H1 (cell line): ENCODE data around the gene IVL. TPM values are rescaled to one million over a fixed set of nuclear protein-coding genes. Genes with fewer than 3 reads are reported as not detected.

ENCODE experiments used
- CTCF ChIA-PET: fragments of 300-600 bp; sonication (Branson Sonifier 250); formaldehyde crosslinking; loops from one replicate; lab custom pipeline; 2021; ENCODE audit not compliant: partially characterized antibody; lab: Charles Lee
- POLR2A ChIA-PET: fragments of 300-600 bp; sonication (Branson Sonifier 250); formaldehyde crosslinking; loops from one replicate; lab custom pipeline; 2021; ENCODE audit warnings: inconsistent platforms; ENCODE audit not compliant: partially characterized antibody; lab: Charles Lee
- DNase-seq, 2 experiments: peaks; one replicate each; pipeline versions ENCODE4 v3.0.0 to v3.0.0-alpha.2; 2010 to 2022; ENCODE audit warnings: low spot score in 2 of 2, low read depth in 1 of 2, mixed read lengths in 1 of 2
- FAIRE-seq: peaks from 2 replicates; lab custom pipeline; 2011; peaks lifted over from hg19 to GRCh38; lab: Jason Lieb, UNC
- H2AFZ ChIP-seq: 2 replicates; pipeline ENCODE4 v1.8.1; 2012; ENCODE audit warnings: low read length, inconsistent platforms
- H2AK5ac ChIP-seq: 2 replicates; pipeline ENCODE4 v1.6.1; 2013; ENCODE audit warnings: low read depth, low read length
- H2BK120ac ChIP-seq: replicated peaks from 2 replicates; pipeline ENCODE3; 2013; ENCODE audit warnings: low read depth, low read length, inconsistent platforms
- H2BK12ac ChIP-seq: 2 replicates; pipeline ENCODE4 v1.6.1; 2013; ENCODE audit warnings: low read depth, low read length
- H2BK15ac ChIP-seq: 2 replicates; pipeline ENCODE4 v1.6.1; 2013; ENCODE audit warnings: low read length
- H2BK20ac ChIP-seq: 2 replicates; pipeline ENCODE4 v1.6.1; 2013; ENCODE audit warnings: low read length
- H2BK5ac ChIP-seq: 2 replicates; pipeline ENCODE4 v1.6.1; 2013; ENCODE audit warnings: low read depth, low read length
- H3K14ac ChIP-seq: 2 replicates; pipeline ENCODE4 v1.6.1; 2013; ENCODE audit warnings: inconsistent platforms; ENCODE audit not compliant: insufficient read length
- H3K18ac ChIP-seq: 2 replicates; pipeline ENCODE4 v1.6.1; 2013; ENCODE audit warnings: low read length; ENCODE audit errors: extremely low read depth
- H3K23ac ChIP-seq: 2 replicates; pipeline ENCODE4 v1.6.1; 2013; ENCODE audit warnings: inconsistent platforms; ENCODE audit not compliant: insufficient read length
- H3K23me2 ChIP-seq: 2 replicates; pipeline ENCODE4 v1.6.1; 2013; ENCODE audit warnings: low read depth, low read length
- H3K27ac ChIP-seq: 2 replicates; pipeline ENCODE4 v1.6.1; 2011; ENCODE audit warnings: low read depth, low read length, inconsistent platforms
- H3K27me3 ChIP-seq, 4 experiments: replicated peaks in 1 of 4; 1 replicate in 1 of 4; 2 replicates in 3 of 4; pipeline versions ENCODE4 v1.6.1 to v1.8.1; 2011 to 2013; ENCODE audit warnings: low read length in 3 of 4, mild to moderate bottlenecking in 3 of 4, inconsistent platforms in 2 of 4, mixed read lengths in 2 of 4, moderate library complexity in 1 of 4; ENCODE audit not compliant: control insufficient read depth in 3 of 4, insufficient read depth in 3 of 4; ENCODE audit errors: extremely low read depth in 1 of 4
- H3K36me3 ChIP-seq, 4 experiments: 2 replicates each; pipeline versions ENCODE4 v1.6.1 to v1.8.1; 2011 to 2013; ENCODE audit warnings: mild to moderate bottlenecking in 4 of 4, low read length in 3 of 4, moderate library complexity in 2 of 4, control low read depth in 1 of 4, inconsistent platforms in 1 of 4; ENCODE audit not compliant: insufficient read depth in 4 of 4, control insufficient read depth in 2 of 4
- H3K4ac ChIP-seq: replicated peaks from 2 replicates; pipeline ENCODE3; 2013; ENCODE audit warnings: low read length, low read depth, mixed read lengths, inconsistent platforms; ENCODE audit not compliant: insufficient read length
- H3K4me1 ChIP-seq, 4 experiments: replicated peaks in 1 of 4; 1 replicate in 1 of 4; 2 replicates in 3 of 4; pipeline versions ENCODE4 v1.6.1 to v1.8.1; 2011 to 2013; ENCODE audit warnings: low read length in 3 of 4, inconsistent platforms in 2 of 4, mixed read lengths in 1 of 4; ENCODE audit not compliant: insufficient read depth in 4 of 4, control insufficient read depth in 3 of 4
- H3K4me2 ChIP-seq, 2 experiments: 2 replicates each; pipeline versions ENCODE4 v1.6.1 to v1.8.1; 2011 to 2013; ENCODE audit warnings: low read depth in 2 of 2, low read length in 2 of 2, control low read depth in 1 of 2, inconsistent platforms in 1 of 2, mild to moderate bottlenecking in 1 of 2; ENCODE audit not compliant: insufficient read depth in 1 of 2
- H3K4me3 ChIP-seq, 4 experiments: fragments of 200-600, 300-600 bp in 1 of 4; sonication (generic), shearing (Covaris generic), sonication (Bioruptor Twin) in 1 of 4; 2 replicates each; pipeline versions ENCODE4 v1.5.1 to v1.8.1; 2011 to 2016; ENCODE audit warnings: low read length in 4 of 4, low read depth in 3 of 4, control low read depth in 2 of 4, inconsistent platforms in 2 of 4, mild to moderate bottlenecking in 2 of 4, mixed read lengths in 1 of 4, moderate library complexity in 1 of 4; ENCODE audit not compliant: insufficient read depth in 2 of 4; ENCODE audit errors: extremely low read depth in 1 of 4
- H3K56ac ChIP-seq: replicated peaks from 2 replicates; pipeline ENCODE3; 2013; ENCODE audit warnings: low read depth, mild to moderate bottlenecking, mixed read lengths, low read length, inconsistent platforms; ENCODE audit not compliant: insufficient read length
- H3K79me1 ChIP-seq: 2 replicates; pipeline ENCODE4 v1.6.1; 2013; ENCODE audit warnings: low read depth, low read length, control low read depth
- H3K79me2 ChIP-seq, 2 experiments: 2 replicates each; pipeline versions ENCODE4 v1.6.1 to v1.8.1; 2012 to 2013; ENCODE audit warnings: low read length in 2 of 2, mild to moderate bottlenecking in 2 of 2, inconsistent platforms in 1 of 2; ENCODE audit not compliant: insufficient read depth in 2 of 2, control insufficient read depth in 1 of 2
- H3K9ac ChIP-seq, 4 experiments: replicated peaks in 1 of 4; 1 replicate in 1 of 4; 2 replicates in 3 of 4; pipeline versions ENCODE4 v1.6.1 to v1.8.1; 2011 to 2013; ENCODE audit warnings: low read depth in 3 of 4, low read length in 3 of 4, control low read depth in 2 of 4, mild to moderate bottlenecking in 2 of 4, moderate library complexity in 2 of 4, inconsistent platforms in 1 of 4; ENCODE audit errors: extremely low read depth in 1 of 4
- H3K9me3 ChIP-seq, 2 experiments: 2 replicates each; pipeline versions ENCODE4 v1.6.1 to v1.8.1; 2012 to 2013; ENCODE audit warnings: mild to moderate bottlenecking in 2 of 2, moderate library complexity in 2 of 2, control low read depth in 1 of 2, inconsistent platforms in 1 of 2, low read depth in 1 of 2, low read length in 1 of 2, mixed read lengths in 1 of 2; ENCODE audit not compliant: insufficient read depth in 2 of 2
- H4K20me1 ChIP-seq, 2 experiments: replicated peaks in 1 of 2; 2 replicates each; pipeline versions ENCODE3 to v1.8.1; 2011 to 2013; ENCODE audit warnings: inconsistent platforms in 2 of 2, low read length in 2 of 2, mild to moderate bottlenecking in 1 of 2; ENCODE audit not compliant: insufficient read depth in 2 of 2, control insufficient read depth in 1 of 2
- H4K5ac ChIP-seq: 2 replicates; pipeline ENCODE4 v1.6.1; 2013; ENCODE audit warnings: low read length, low read depth, mixed read lengths, inconsistent platforms; ENCODE audit not compliant: insufficient read length
- H4K8ac ChIP-seq: 2 replicates; pipeline ENCODE4 v1.8.0; 2013; ENCODE audit warnings: mild to moderate bottlenecking, moderate library complexity, low read length, inconsistent platforms; ENCODE audit not compliant: insufficient read depth; ENCODE audit errors: extremely low read depth
- H4K91ac ChIP-seq: replicated peaks from 2 replicates; pipeline ENCODE3; 2013; ENCODE audit warnings: low read length, mixed read lengths, inconsistent platforms; ENCODE audit not compliant: insufficient read length
- ASH2L ChIP-seq: fragments of 200-600, 300-600 bp; sonication (generic); IDR thresholded peaks from one replicate; pipeline ENCODE4 v1.7.1; 2017; ENCODE audit warnings: low read length
- CBX5 ChIP-seq: fragments of 300-800, 300-1000 bp; sonication (generic); IDR thresholded peaks from 2 replicates; pipeline ENCODE4 v1.7.1; 2016; ENCODE audit warnings: antibody characterized with exemption, low read length, low read depth
- EZH2 ChIP-seq: fragments of 200-600 bp; sonication (generic); IDR thresholded peaks from 2 replicates; pipeline ENCODE4 v1.7.1; 2012; ENCODE audit warnings: low read depth, mild to moderate bottlenecking, moderate library complexity, low read length, inconsistent platforms; ENCODE audit not compliant: severe bottlenecking
- HDAC6 ChIP-seq: IDR thresholded peaks from one replicate; pipeline ENCODE4 v1.7.1; 2012; ENCODE audit warnings: low read depth, mild to moderate bottlenecking, inconsistent platforms, low read length, moderate library complexity
- JUN ChIP-seq: IDR thresholded peaks from 2 replicates; pipeline ENCODE4 v1.6.1; 2011; ENCODE audit warnings: low read depth, mild to moderate bottlenecking, improper control_type of control experiment, low read length
- JUND ChIP-seq: IDR thresholded peaks from 2 replicates; pipeline ENCODE4 v1.6.1; 2011; ENCODE audit warnings: mild to moderate bottlenecking, improper control_type of control experiment, low read length
- MAX ChIP-seq: IDR thresholded peaks from 2 replicates; pipeline ENCODE4 v1.6.1; 2012; ENCODE audit warnings: inconsistent platforms
- PHF8 ChIP-seq: fragments of 200-600 bp; sonication (generic); conservative IDR thresholded peaks from 2 replicates; pipeline ENCODE4 v1.7.1; 2012; ENCODE audit warnings: low read depth, mild to moderate bottlenecking, inconsistent platforms, low read length, moderate library complexity
- SAP30 ChIP-seq: fragments of 300-600 bp; sonication (generic); IDR thresholded peaks from 2 replicates; pipeline ENCODE4 v1.7.1; 2012; ENCODE audit warnings: low read length, moderate library complexity, mild to moderate bottlenecking, inconsistent platforms; ENCODE audit not compliant: insufficient read depth, insufficient replicate concordance
- SP4 ChIP-seq: IDR thresholded peaks from 2 replicates; pipeline ENCODE4 v1.6.1; 2012; ENCODE audit warnings: low read length, inconsistent platforms
- SRF ChIP-seq: IDR thresholded peaks from 2 replicates; pipeline ENCODE4 v1.6.1; 2011; ENCODE audit warnings: mild to moderate bottlenecking, low read depth, low read length, moderate library complexity
- TBP ChIP-seq: IDR thresholded peaks from 2 replicates; pipeline ENCODE4 v1.6.1; 2011; ENCODE audit warnings: low read depth, low read length, improper control_type of control experiment
- WGBS, 2 experiments: shearing (Covaris generic) in 1 of 2; methylation state at CpG; one replicate each; pipeline versions ENCODE4 v1.1.6 to v1.1.7; 2013 to 2015; ENCODE audit warnings: low lambda C conversion rate in 2 of 2, mixed read lengths in 2 of 2, inconsistent platforms in 1 of 2, low coverage in 1 of 2, missing lambda C conversion rate in 1 of 2; ENCODE audit not compliant: insufficient replicate concordance in 2 of 2, insufficient coverage in 1 of 2, insufficient read length in 1 of 2; ENCODE audit errors: extremely low coverage in 1 of 2, missing lambda C conversion rate in 1 of 2; 5-methylcytosine and 5-hydroxymethylcytosine counted together
- polyA plus RNA-seq, 7 experiments: library from polyadenylated mRNA; depleted of rRNA in 3 of 7; stranded (reverse) in 5 of 7; unstranded in 2 of 7; fragments of >200 nt in 5 of 7; fragments of 200-250 nt in 2 of 7; gene quantifications; 1 replicate in 5 of 7; 2 replicates in 1 of 7; 4 replicates in 1 of 7; pipeline versions ENCODE4 v1.2.1 to v1.2.3, GENCODE V29; 2011 to 2013; ENCODE audit warnings: missing spikeins in 2 of 7, mixed read lengths in 2 of 7
- total RNA-seq: library from RNA; stranded (reverse); fragmentation: NEBNext Ultra II Directional; extraction: Animal tissue kit (Norgen Biotek cat#: 25700); gene quantifications from 2 replicates; pipeline ENCODE4 v1.2.1, GENCODE V29; 2021

Gene IVL
- total and polyA plus RNA-seq, 2 of the 8 experiments (the other 6 are each of a cell fraction or from before 2014, with no cell fraction given) = not detected

GRCh38 chr1:152899027-152899426, 9.3 kb upstream of the IVL start:
- no peak overlapping the region for H3K23ac ChIP-seq

More at GRCh38 chr1:152899027-152899426, 9.3 kb upstream of the IVL start:
- Histone ChIP-seq H2BK15ac (no peak overlapping the region), H2AK5ac (no peak overlapping the region), H3K4me2 (no peak overlapping the region), H2BK5ac (no peak overlapping the region), H3K4ac (no peak overlapping the region), H3K4me1 (no peaks in the 10 kb centered on the region), H3K27ac (no peak overlapping the region), H4K91ac (no peak overlapping the region), H2AFZ (no peak overlapping the region), H4K5ac (no peak overlapping the region), H4K8ac (no peak overlapping the region; the same call in 1 of the 2 replicates), H3K27me3 (no peaks in the 10 kb centered on the region), H3K79me1 (no peaks in the 10 kb centered on the region), H3K9ac (no peak overlapping the region), H4K20me1 (no peaks in the 10 kb centered on the region), H3K14ac (no peak overlapping the region), H2BK20ac (no peak overlapping the region), H3K23me2 (no peaks in the 10 kb centered on the region), H3K79me2 (no peaks in the 10 kb centered on the region), H3K4me3 (no peak overlapping the region), H3K9me3 (peaks cover 0 to 9% of the 10 kb centered on the region in 2 experiments; a peak in 2 of 4 replicates), H3K56ac (no peak overlapping the region), H3K18ac (no peak overlapping the region), H2BK12ac (no peak overlapping the region), H3K36me3 (no peaks in the 10 kb centered on the region), H2BK120ac (no peak overlapping the region)
- DNase-seq = no peak
- FAIRE-seq = no peak
- POLR2A ChIA-PET = no interaction called here
- TF ChIP-seq JUND = no peak
- TF ChIP-seq SAP30 = no peak
- no peak for TF ChIP-seq MAX
- no peak for TF ChIP-seq ASH2L
- no peak for TF ChIP-seq EZH2
- no peak for TF ChIP-seq SRF
- no peak for TF ChIP-seq TBP
- TF ChIP-seq PHF8 = no peak
- no peak for TF ChIP-seq CBX5
- TF ChIP-seq JUN = no peak
- TF ChIP-seq HDAC6 = no peak
- TF ChIP-seq SP4 = no peak
- 80% methylated on average over 4 of the region's 4 CpGs; no CpG with 5 or more reads in 1 of the 2 experiments for WGBS, 2 experiments
- CTCF ChIA-PET = interaction anchor here (0.8 kb wide), 1 partner anchor 29 kb away, joined by 3 read pairs; no protein-coding TSS in a partner anchor
